ENCODE measurements around the gene TNFRSF1B.

TNFRSF1B gene

GRCh38 chr1:12195416-12195815 is 28.6 kb downstream of the TNFRSF1B start:
- WGBS (ENCODE audit: extremely low coverage, insufficient coverage, insufficient read length): no CpG with 5 or more reads among the region's 3 CpGs

GRCh38 chr1:12196641-12197482 is 30.1 kb downstream of the TNFRSF1B start:
- DNase-seq: peak; percentile 48 to 65
- no peak overlapping the region for H3K4me2 ChIP-seq (ENCODE audit: low read length)
- H3K27me3 ChIP-seq (ENCODE audit: insufficient read depth, low read length): no peaks in the 10 kb centered on the region
- no peak overlapping the region for H2AK5ac ChIP-seq (ENCODE audit: low read length)
- H3K9me3 ChIP-seq (ENCODE audit: insufficient read depth, low read depth, low read length): peaks cover 2% of the 10 kb centered on the region
- peaks cover 0 to 5% of the 10 kb centered on the region in 2 experiments for H3K4me1 ChIP-seq (ENCODE audit: control insufficient read depth in 1 of 2, insufficient read depth in 2 of 2, low read length in 2 of 2)
- H3K36me3 ChIP-seq (ENCODE audit: control insufficient read depth in 1 of 2, insufficient read depth in 2 of 2, low read length in 2 of 2): peaks cover 5% of the 10 kb centered on the region in 2 experiments
- no peaks in the 10 kb centered on the region for H3K79me2 ChIP-seq (ENCODE audit: control insufficient read depth, insufficient read depth, low read length, poor library complexity)
- H4K91ac ChIP-seq (ENCODE audit: low read depth, low read length): no peak overlapping the region
- no peak overlapping the region for H3K4ac ChIP-seq (ENCODE audit: low read depth, low read length)
- H3K18ac ChIP-seq (ENCODE audit: low read length): no peak overlapping the region
- H3K9ac ChIP-seq (ENCODE audit: low read length): no peak overlapping the region
- WGBS (ENCODE audit: extremely low coverage, insufficient coverage, insufficient read length): no CpG with 5 or more reads among the region's 20 CpGs
- no peak overlapping the region for H3K23ac ChIP-seq (ENCODE audit: low read length)
- no peak overlapping the region for H4K8ac ChIP-seq (ENCODE audit: low read depth, low read length)
- no peak overlapping the region for H2BK120ac ChIP-seq (ENCODE audit: insufficient read depth, low read length, poor library complexity)
- no peak overlapping the region for H3K27ac ChIP-seq (ENCODE audit: low read depth, low read length)
- no peak overlapping the region for H2BK5ac ChIP-seq (ENCODE audit: low read depth, low read length, poor library complexity)
- no peak overlapping the region for H2AFZ ChIP-seq (ENCODE audit: insufficient read depth, low read length, poor library complexity)
- H3K4me3 ChIP-seq (ENCODE audit: low read depth, low read length): no peak overlapping the region
- H3K79me1 ChIP-seq (ENCODE audit: low read length): no peaks in the 10 kb centered on the region
- no peak overlapping the region for H2BK12ac ChIP-seq (ENCODE audit: low read length)
- H3K14ac ChIP-seq (ENCODE audit: low read length): no peak overlapping the region
- no peak overlapping the region for H4K12ac ChIP-seq (ENCODE audit: low read depth, low read length)

More at GRCh38 chr1:12195416-12195815, 28.6 kb downstream of the TNFRSF1B start:
- no peak for DNase-seq
- Histone ChIP-seq H4K12ac (ENCODE audit: low read depth, low read length) (no peak overlapping the region), H3K27ac (ENCODE audit: low read depth, low read length) (no peak overlapping the region), H3K4me3 (ENCODE audit: low read depth, low read length) (no peak overlapping the region), H3K27me3 (ENCODE audit: insufficient read depth, low read length) (no peaks in the 10 kb centered on the region), H2BK120ac (ENCODE audit: insufficient read depth, low read length, poor library complexity) (no peak overlapping the region), H3K4ac (ENCODE audit: low read depth, low read length) (no peak overlapping the region), H3K4me1 (ENCODE audit: control insufficient read depth in 1 of 2, insufficient read depth in 2 of 2, low read length in 2 of 2) (peaks cover 0 to 5% of the 10 kb centered on the region in 2 experiments), H3K18ac (ENCODE audit: low read length) (no peak overlapping the region), H3K79me2 (ENCODE audit: control insufficient read depth, insufficient read depth, low read length, poor library complexity) (no peaks in the 10 kb centered on the region), H3K14ac (ENCODE audit: low read length) (no peak overlapping the region), H3K4me2 (ENCODE audit: low read length) (no peak overlapping the region), H2AFZ (ENCODE audit: insufficient read depth, low read length, poor library complexity) (no peak overlapping the region), H3K79me1 (ENCODE audit: low read length) (no peaks in the 10 kb centered on the region), H4K8ac (ENCODE audit: low read depth, low read length) (no peak overlapping the region), H4K91ac (ENCODE audit: low read depth, low read length) (no peak overlapping the region), H3K36me3 (ENCODE audit: control insufficient read depth in 1 of 2, insufficient read depth in 2 of 2, low read length in 2 of 2) (peaks cover 5% of the 10 kb centered on the region in 2 experiments), H3K23ac (ENCODE audit: low read length) (no peak overlapping the region), H3K9ac (ENCODE audit: low read length) (no peak overlapping the region), H2BK12ac (ENCODE audit: low read length) (no peak overlapping the region), H2BK5ac (ENCODE audit: low read depth, low read length, poor library complexity) (no peak overlapping the region), H2AK5ac (ENCODE audit: low read length) (no peak overlapping the region), H3K9me3 (ENCODE audit: insufficient read depth, low read depth, low read length) (peaks cover 2% of the 10 kb centered on the region)

- no peak overlapping the region for H4K91ac ChIP-seq (ENCODE audit: low read depth, low read length)
- no peak overlapping the region for H2AFZ ChIP-seq (ENCODE audit: insufficient read depth, low read length, poor library complexity)
- no peak overlapping the region for H2BK120ac ChIP-seq (ENCODE audit: insufficient read depth, low read length, poor library complexity)
- H3K9ac ChIP-seq (ENCODE audit: low read length): no peak overlapping the region
- H3K18ac ChIP-seq (ENCODE audit: low read length): no peak overlapping the region
- H3K14ac ChIP-seq (ENCODE audit: low read length): no peak overlapping the region
- DNase-seq: no peak
- H2BK5ac ChIP-seq (ENCODE audit: low read depth, low read length, poor library complexity): no peak overlapping the region
- no peak overlapping the region for H3K4me3 ChIP-seq (ENCODE audit: low read depth, low read length)
- no peak overlapping the region for H4K8ac ChIP-seq (ENCODE audit: low read depth, low read length)
- H3K27ac ChIP-seq (ENCODE audit: low read depth, low read length): no peak overlapping the region
- H2AK5ac ChIP-seq (ENCODE audit: low read length): no peak overlapping the region
- no peaks in the 10 kb centered on the region for H3K27me3 ChIP-seq (ENCODE audit: insufficient read depth, low read length)
- H3K79me1 ChIP-seq (ENCODE audit: low read length): no peaks in the 10 kb centered on the region
- H4K12ac ChIP-seq (ENCODE audit: low read depth, low read length): no peak overlapping the region
- peaks cover 0 to 5% of the 10 kb centered on the region in 2 experiments for H3K4me1 ChIP-seq (ENCODE audit: control insufficient read depth in 1 of 2, insufficient read depth in 2 of 2, low read length in 2 of 2)
- H3K36me3 ChIP-seq (ENCODE audit: control insufficient read depth in 1 of 2, insufficient read depth in 2 of 2, low read length in 2 of 2): peaks cover 5% of the 10 kb centered on the region in 2 experiments
- no peak overlapping the region for H2BK12ac ChIP-seq (ENCODE audit: low read length)
- no peak overlapping the region for H3K4ac ChIP-seq (ENCODE audit: low read depth, low read length)
- H3K23ac ChIP-seq (ENCODE audit: low read length): no peak overlapping the region
- H3K9me3 ChIP-seq (ENCODE audit: insufficient read depth, low read depth, low read length): peaks cover 2% of the 10 kb centered on the region
- no CpG with 5 or more reads among the region's 7 CpGs for WGBS (ENCODE audit: extremely low coverage, insufficient coverage, insufficient read length)
- H3K4me2 ChIP-seq (ENCODE audit: low read length): no peak overlapping the region
- H3K79me2 ChIP-seq (ENCODE audit: control insufficient read depth, insufficient read depth, low read length, poor library complexity): no peaks in the 10 kb centered on the region
Measured at GRCh38 chr1:12197483-12197880, 30.7 kb downstream of the TNFRSF1B start.

- Histone ChIP-seq H4K8ac (ENCODE audit: low read depth, low read length) (no peak overlapping the region), H3K14ac (ENCODE audit: low read length) (no peak overlapping the region), H2AK5ac (ENCODE audit: low read length) (no peak overlapping the region), H3K27me3 (ENCODE audit: insufficient read depth, low read length) (no peaks in the 10 kb centered on the region), H3K9me3 (ENCODE audit: insufficient read depth, low read depth, low read length) (peaks cover 2% of the 10 kb centered on the region), H3K79me1 (ENCODE audit: low read length) (no peaks in the 10 kb centered on the region), H3K4me3 (ENCODE audit: low read depth, low read length) (no peak overlapping the region), H3K79me2 (ENCODE audit: control insufficient read depth, insufficient read depth, low read length, poor library complexity) (no peaks in the 10 kb centered on the region), H4K91ac (ENCODE audit: low read depth, low read length) (no peak overlapping the region), H3K9ac (ENCODE audit: low read length) (no peak overlapping the region), H3K4ac (ENCODE audit: low read depth, low read length) (no peak overlapping the region), H2AFZ (ENCODE audit: insufficient read depth, low read length, poor library complexity) (no peak overlapping the region), H3K18ac (ENCODE audit: low read length) (no peak overlapping the region), H3K23ac (ENCODE audit: low read length) (no peak overlapping the region), H3K36me3 (ENCODE audit: control insufficient read depth in 1 of 2, insufficient read depth in 2 of 2, low read length in 2 of 2) (no peaks in the 10 kb centered on the region), H3K4me1 (ENCODE audit: control insufficient read depth in 1 of 2, insufficient read depth in 2 of 2, low read length in 2 of 2) (peaks cover 0 to 2% of the 10 kb centered on the region in 2 experiments), H3K27ac (ENCODE audit: low read depth, low read length) (no peak overlapping the region), H2BK12ac (ENCODE audit: low read length) (no peak overlapping the region), H2BK120ac (ENCODE audit: insufficient read depth, low read length, poor library complexity) (no peak overlapping the region), H2BK5ac (ENCODE audit: low read depth, low read length, poor library complexity) (no peak overlapping the region), H4K12ac (ENCODE audit: low read depth, low read length) (no peak overlapping the region), H3K4me2 (ENCODE audit: low read length) (no peak overlapping the region)
- no CpG with 5 or more reads among the region's 7 CpGs for WGBS (ENCODE audit: extremely low coverage, insufficient coverage, insufficient read length)
- DNase-seq: no peak
Measured at GRCh38 chr1:12200208-12200607, 33.4 kb downstream of the TNFRSF1B start.
